Panc1 (cell line): ENCODE results near the gene COL10A1. TPM values are rescaled to one million over a fixed set of nuclear protein-coding genes. Genes with fewer than 3 reads are reported as not detected.

Source experiments
- ATAC-seq: fragments of 200-7000 bp; cut with Tn5 transposase; 2 replicates; pipeline ENCODE4 v1.9.1; 2020; ENCODE audit warnings: mild to moderate bottlenecking, moderate library complexity
- BruUV-seq: library from RNA; stranded (reverse); fragments of 400-500 nt; replicated peaks from 2 replicates; lab custom pipeline; 2021; lab: Mats Ljungman, UMichigan
- CTCF ChIA-PET: fragments of 300-600 bp; sonication (Branson Sonifier 250); formaldehyde crosslinking; loops from one replicate; lab custom pipeline; 2022; ENCODE audit warnings: antibody characterized with exemption; lab: Charles Lee
- POLR2A ChIA-PET: fragments of 300-600 bp; sonication (Branson Sonifier 250); formaldehyde crosslinking; loops from one replicate; lab custom pipeline; 2022; ENCODE audit warnings: antibody characterized with exemption; lab: Charles Lee
- DNase-seq: peaks from one replicate; pipeline ENCODE4 v3.0.0-alpha.2; 2010; ENCODE audit warnings: low read depth, low spot score
- H3K27ac ChIP-seq: 2 replicates; pipeline ENCODE4 v1.5.1; 2011; ENCODE audit warnings: mild to moderate bottlenecking, low read length, inconsistent platforms
- H3K27me3 ChIP-seq: fragments of 200-500 bp; sonication (Bioruptor generic); 2 replicates; pipeline ENCODE4 v1.6.0; 2014; ENCODE audit warnings: low read length, inconsistent platforms; ENCODE audit not compliant: control insufficient read depth, insufficient read depth
- H3K36me3 ChIP-seq: fragments of 200-500 bp; sonication (Bioruptor generic); 2 replicates; pipeline ENCODE4 v1.5.1; 2014; ENCODE audit warnings: inconsistent platforms, mild to moderate bottlenecking, low read length, moderate library complexity; ENCODE audit not compliant: control insufficient read depth, insufficient read depth
- H3K4me1 ChIP-seq: 2 replicates; pipeline ENCODE4 v1.5.1; 2011; ENCODE audit warnings: inconsistent platforms, mild to moderate bottlenecking, low read length, moderate library complexity; ENCODE audit not compliant: control insufficient read depth, insufficient read depth
- H3K4me3 ChIP-seq, 2 experiments: 2 replicates each; pipeline ENCODE4 v1.5.1; 2011 to 2012; ENCODE audit warnings: low read depth in 2 of 2, low read length in 2 of 2, mild to moderate bottlenecking in 2 of 2, inconsistent platforms in 1 of 2, moderate library complexity in 1 of 2
- H3K9me3 ChIP-seq: fragments of 200-500 bp; sonication (Bioruptor generic); 2 replicates; pipeline ENCODE4 v1.5.1; 2014; ENCODE audit warnings: low read depth, mild to moderate bottlenecking, inconsistent platforms, low read length, moderate library complexity; ENCODE audit not compliant: control insufficient read depth, insufficient read depth
- CTCF ChIP-seq: fragments of 450-650 bp; IDR thresholded peaks from 2 replicates; pipeline ENCODE4 v1.5.1; 2017; ENCODE audit warnings: mild to moderate bottlenecking
- POLR2AphosphoS5 ChIP-seq: IDR thresholded peaks from 2 replicates; pipeline ENCODE4 v1.6.1; 2012; ENCODE audit warnings: mild to moderate bottlenecking, low read depth, low read length, moderate library complexity
- SIN3A ChIP-seq: IDR thresholded peaks from 2 replicates; pipeline ENCODE4 v1.6.1; 2012; ENCODE audit warnings: low read depth, mild to moderate bottlenecking, low read length, moderate library complexity, borderline replicate concordance; ENCODE audit not compliant: insufficient read depth
- TCF7L2 ChIP-seq: IDR thresholded peaks from 2 replicates; pipeline ENCODE4 v1.6.1; 2011; ENCODE audit warnings: mild to moderate bottlenecking, low read depth, low read length, inconsistent platforms
- in situ Hi-C: cut with HindIII; loops from 2 replicates; pipeline ENCODE4 v1.10.0; 2016; ENCODE audit warnings: low sequenced_read_pairs, low pct_unique_long_range_greater_than_20kb
- intact Hi-C: fragments of 100-400 bp; cut with micrococcal nuclease; formaldehyde crosslinking; loops from one replicate; pipeline ENCODE4 v1.10.0; 2022; ENCODE audit not compliant: unreplicated experiment
- total RNA-seq: library from RNA; stranded (reverse); gene quantifications from one replicate; pipeline ENCODE4 v1.2.1, GENCODE V29; 2021; ENCODE audit not compliant: unreplicated experiment
- TF ChIP-seq, protein P1 (sequence below), 2 experiments: IDR thresholded peaks; 2 replicates each; pipeline ENCODE4 v1.6.1; 2011 to 2012; ENCODE audit warnings: low read depth in 2 of 2, control low read depth in 1 of 2, low read length in 1 of 2, mild to moderate bottlenecking in 1 of 2, moderate library complexity in 1 of 2; ENCODE audit not compliant: insufficient read depth in 1 of 2

Gene COL10A1
- total RNA-seq, 1 experiment from 2014 or later: not detected

DNA sequence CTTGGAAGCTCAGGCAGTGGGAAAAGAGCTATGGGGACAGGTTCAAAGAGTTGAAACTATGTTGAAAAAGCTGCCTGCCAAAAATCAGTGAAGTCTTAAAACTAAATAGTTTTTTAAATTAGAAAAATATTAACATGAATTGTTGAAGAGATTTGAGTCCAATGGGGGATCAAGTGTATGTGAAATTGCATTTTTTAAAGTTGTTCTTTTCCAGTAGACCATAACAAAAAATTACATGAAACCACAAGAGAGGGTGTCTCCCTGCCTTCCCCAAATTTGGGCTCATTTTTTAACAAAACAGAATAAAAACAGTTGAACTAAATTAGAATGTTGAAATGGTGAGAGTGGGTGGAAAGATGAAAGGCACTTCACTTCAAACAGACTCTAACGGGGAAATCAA is 31.5 kb upstream of the COL10A1 start:
- ATAC-seq (no peak), DNase-seq (no peak)
- ChIA-PET POLR2A (interaction anchor here (0.6 kb wide), 1 partner anchor 10 kb away, joined by 3 read pairs; no protein-coding TSS in a partner anchor), CTCF (no interaction called here)
- no TSS peak for BruUV-seq
- no peaks in the 10 kb centered on the region for H3K27me3 ChIP-seq
- H3K36me3 ChIP-seq: no peaks in the 10 kb centered on the region
- TF ChIP-seq CTCF (no peak), SIN3A (no peak)
- no peak overlapping the region for H3K27ac ChIP-seq
- H3K4me1 ChIP-seq: no peaks in the 10 kb centered on the region
- intact Hi-C loops (no loop called here), in situ Hi-C loops (no loop called here)
- no peaks in the 10 kb centered on the region for H3K9me3 ChIP-seq
- no peak overlapping the region for H3K4me3 ChIP-seq

- Histone ChIP-seq H3K9me3 (no peaks in the 10 kb centered on the region), H3K4me1 (no peaks in the 10 kb centered on the region), H3K4me3 (no peak overlapping the region), H3K27ac (no peak overlapping the region), H3K36me3 (no peaks in the 10 kb centered on the region), H3K27me3 (no peaks in the 10 kb centered on the region)
- in situ Hi-C loops (no loop called here), intact Hi-C loops (no loop called here)
- TF ChIP-seq TCF7L2 (no peak), POLR2AphosphoS5 (no peak), SIN3A (no peak), CTCF (no peak)
- TF ChIP-seq, protein P1, sequence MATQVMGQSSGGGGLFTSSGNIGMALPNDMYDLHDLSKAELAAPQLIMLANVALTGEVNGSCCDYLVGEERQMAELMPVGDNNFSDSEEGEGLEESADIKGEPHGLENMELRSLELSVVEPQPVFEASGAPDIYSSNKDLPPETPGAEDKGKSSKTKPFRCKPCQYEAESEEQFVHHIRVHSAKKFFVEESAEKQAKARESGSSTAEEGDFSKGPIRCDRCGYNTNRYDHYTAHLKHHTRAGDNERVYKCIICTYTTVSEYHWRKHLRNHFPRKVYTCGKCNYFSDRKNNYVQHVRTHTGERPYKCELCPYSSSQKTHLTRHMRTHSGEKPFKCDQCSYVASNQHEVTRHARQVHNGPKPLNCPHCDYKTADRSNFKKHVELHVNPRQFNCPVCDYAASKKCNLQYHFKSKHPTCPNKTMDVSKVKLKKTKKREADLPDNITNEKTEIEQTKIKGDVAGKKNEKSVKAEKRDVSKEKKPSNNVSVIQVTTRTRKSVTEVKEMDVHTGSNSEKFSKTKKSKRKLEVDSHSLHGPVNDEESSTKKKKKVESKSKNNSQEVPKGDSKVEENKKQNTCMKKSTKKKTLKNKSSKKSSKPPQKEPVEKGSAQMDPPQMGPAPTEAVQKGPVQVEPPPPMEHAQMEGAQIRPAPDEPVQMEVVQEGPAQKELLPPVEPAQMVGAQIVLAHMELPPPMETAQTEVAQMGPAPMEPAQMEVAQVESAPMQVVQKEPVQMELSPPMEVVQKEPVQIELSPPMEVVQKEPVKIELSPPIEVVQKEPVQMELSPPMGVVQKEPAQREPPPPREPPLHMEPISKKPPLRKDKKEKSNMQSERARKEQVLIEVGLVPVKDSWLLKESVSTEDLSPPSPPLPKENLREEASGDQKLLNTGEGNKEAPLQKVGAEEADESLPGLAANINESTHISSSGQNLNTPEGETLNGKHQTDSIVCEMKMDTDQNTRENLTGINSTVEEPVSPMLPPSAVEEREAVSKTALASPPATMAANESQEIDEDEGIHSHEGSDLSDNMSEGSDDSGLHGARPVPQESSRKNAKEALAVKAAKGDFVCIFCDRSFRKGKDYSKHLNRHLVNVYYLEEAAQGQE (IDR thresholded peaks at IDR 0.05; ENCODE audit: insufficient read depth in 1 of 2, low read depth in 2 of 2, low read length in 1 of 2): no peak
- ATAC-seq (no peak; the same call in 1 of the 2 replicates), DNase-seq (no peak)
- ChIA-PET CTCF (no interaction called here), POLR2A (no interaction called here)
- BruUV-seq: no TSS peak
These were observed 30.7 kb upstream of the COL10A1 start for GRCh38 chr6:116156405-116157326.
